ENCODE results near the gene CIB4. TPM values are rescaled to one million over a fixed set of nuclear protein-coding genes. Genes with fewer than 3 reads are reported as not detected.

The CIB4 gene
- total RNA-seq, 4 donors from 2014 or later: not detected

- WGBS: 92% methylated on average over 3 of the region's 3 CpGs
- Histone ChIP-seq H3K4me3 (no peak overlapping the region), H3K4me1 (peaks cover 0 to 36% (median 33%) of the 10 kb centered on the region in 4 donors), H3K9me3 (no peaks in the 10 kb centered on the region), H3K27ac (replicated peaks in 1 of 4) (no peak overlapping the region), H3K27me3 (peaks cover 0 to 2% (median 0%) of the 10 kb centered on the region in 4 donors), H3K36me3 (no peaks in the 10 kb centered on the region)
- intact Hi-C loops (cut with DNase I): no loop called here
- DNase-seq (ENCODE audit: extremely low spot score): no peak
- TF ChIP-seq POLR2AphosphoS5 (IDR thresholded peaks at IDR 0.05): no peak
- no peak for TF ChIP-seq POLR2A (IDR thresholded peaks at IDR 0.05; ENCODE audit: low read depth)
- no peak for TF ChIP-seq CTCF (IDR thresholded peaks at IDR 0.05)
- TF ChIP-seq EP300 (IDR thresholded peaks at IDR 0.05): no peak
Measured at GRCh38 chr2:26635401-26635800, 5.8 kb downstream of the CIB4 start.

DNA sequence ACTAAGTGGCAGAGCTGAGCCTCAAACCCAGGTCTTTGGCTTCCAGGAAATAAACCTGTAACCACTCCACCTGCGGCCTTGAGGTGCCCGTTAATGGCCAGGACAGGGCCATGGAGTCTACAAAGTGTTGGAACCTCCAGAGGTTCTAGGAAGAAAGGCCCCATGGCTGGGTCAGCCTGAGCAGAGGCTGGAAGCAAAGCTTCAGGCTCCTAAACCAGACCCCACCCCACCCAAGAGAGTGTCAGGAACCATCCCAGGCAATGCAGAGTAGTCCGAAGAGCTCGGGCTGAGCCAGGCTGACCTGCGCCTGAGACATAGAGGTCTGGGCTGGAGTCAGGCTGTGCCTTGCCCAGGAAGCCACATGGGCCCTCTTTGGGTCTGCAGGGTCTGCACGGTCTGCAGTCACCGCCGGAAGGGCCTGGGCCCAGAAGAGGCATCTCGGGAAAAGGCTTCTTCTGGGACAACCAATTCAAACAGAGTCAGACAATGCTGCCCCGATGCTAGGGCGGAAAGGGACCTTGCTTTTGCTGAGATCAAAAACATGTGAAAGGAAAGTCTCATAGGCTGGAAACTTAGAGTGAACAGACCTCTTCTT, 6.4 kb downstream of the CIB4 start:
- TF ChIP-seq CTCF (IDR thresholded peaks at IDR 0.05) (no peak), POLR2A (IDR thresholded peaks at IDR 0.05; ENCODE audit: low read depth) (no peak), EP300 (IDR thresholded peaks at IDR 0.05) (no peak), POLR2AphosphoS5 (IDR thresholded peaks at IDR 0.05) (no peak)
- Histone ChIP-seq H3K27ac (replicated peaks in 1 of 4) (no peak overlapping the region), H3K36me3 (no peaks in the 10 kb centered on the region), H3K9me3 (no peaks in the 10 kb centered on the region), H3K4me3 (no peak overlapping the region), H3K4me1 (peaks cover 0 to 31% (median 28%) of the 10 kb centered on the region in 4 donors), H3K27me3 (no peaks in the 10 kb centered on the region)
- intact Hi-C loops (cut with DNase I): no loop called here
- no peak for DNase-seq (ENCODE audit: extremely low spot score)
- 90% methylated on average over 9 of the region's 11 CpGs for WGBS

GRCh38 chr2:26633993-26634595, 7.1 kb downstream of the CIB4 start:
- TF ChIP-seq EP300 (IDR thresholded peaks at IDR 0.05): no peak
- TF ChIP-seq POLR2A (IDR thresholded peaks at IDR 0.05; ENCODE audit: low read depth): no peak
- intact Hi-C loops (cut with DNase I): no loop called here
- peaks cover 0 to 31% (median 28%) of the 10 kb centered on the region in 4 donors for H3K4me1 ChIP-seq
- H3K4me3 ChIP-seq: no peak overlapping the region
- H3K36me3 ChIP-seq: no peaks in the 10 kb centered on the region
- no peaks in the 10 kb centered on the region for H3K27me3 ChIP-seq
- H3K9me3 ChIP-seq: no peaks in the 10 kb centered on the region
- 88% methylated on average over 7 of the region's 7 CpGs for WGBS
- DNase-seq (ENCODE audit: extremely low spot score): no peak
- H3K27ac ChIP-seq (replicated peaks in 1 of 4): no peak overlapping the region

- WGBS: 53% methylated on average over 12 of the region's 13 CpGs
- H3K9me3 ChIP-seq: no peaks in the 10 kb centered on the region
- H3K27ac ChIP-seq (replicated peaks in 1 of 4): no peak overlapping the region
- no peaks in the 10 kb centered on the region for H3K27me3 ChIP-seq
- DNase-seq (ENCODE audit: extremely low spot score): no peak
- H3K4me3 ChIP-seq: no peak overlapping the region
- intact Hi-C loops (cut with DNase I): no loop called here
- H3K4me1 ChIP-seq: peaks cover 0 to 31% (median 28%) of the 10 kb centered on the region in 4 donors
- H3K36me3 ChIP-seq: no peaks in the 10 kb centered on the region
- TF ChIP-seq POLR2AphosphoS5 (IDR thresholded peaks at IDR 0.05) (no peak), CTCF (IDR thresholded peaks at IDR 0.05) (no peak), EP300 (IDR thresholded peaks at IDR 0.05) (no peak), POLR2A (IDR thresholded peaks at IDR 0.05; ENCODE audit: low read depth) (no peak)
Measured at GRCh38 chr2:26633351-26633945, 7.7 kb downstream of the CIB4 start.

DNA sequence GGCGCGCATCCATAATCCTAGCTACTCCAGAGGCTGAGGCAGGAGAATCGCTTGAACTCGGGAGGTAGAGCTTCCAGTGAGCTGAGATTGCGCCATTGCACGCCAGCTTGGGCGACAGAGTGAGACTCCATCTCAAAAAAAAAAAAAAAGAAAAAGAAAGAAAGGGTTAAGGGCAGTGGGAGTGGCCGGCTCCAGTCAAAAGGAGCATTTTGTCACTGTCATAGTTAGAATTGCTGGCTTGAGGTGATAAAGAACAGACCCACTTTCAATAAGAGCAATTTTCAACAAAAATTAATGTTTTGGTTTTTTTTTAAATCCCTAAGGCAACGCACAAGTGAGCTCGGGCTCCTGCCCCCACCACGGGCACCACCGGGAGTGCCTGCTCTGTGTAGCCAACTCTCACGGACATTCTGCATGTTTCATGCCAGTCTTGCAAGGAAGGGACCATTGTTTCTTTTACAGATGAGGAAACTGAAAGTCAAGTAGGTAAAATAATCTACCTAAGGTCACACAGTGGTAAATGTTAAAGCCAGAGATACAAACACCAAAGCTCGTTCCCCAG, 8.5 kb downstream of the CIB4 start:
- WGBS: 66% methylated on average over 14 of the region's 14 CpGs
- no peaks in the 10 kb centered on the region for H3K36me3 ChIP-seq
- H3K27ac ChIP-seq (replicated peaks in 1 of 4): no peak overlapping the region
- TF ChIP-seq EP300 (IDR thresholded peaks at IDR 0.05) (no peak), POLR2A (IDR thresholded peaks at IDR 0.05; ENCODE audit: low read depth) (no peak), POLR2AphosphoS5 (IDR thresholded peaks at IDR 0.05) (no peak), CTCF (IDR thresholded peaks at IDR 0.05) (no peak)
- peaks cover 0 to 31% (median 28%) of the 10 kb centered on the region in 4 donors for H3K4me1 ChIP-seq
- H3K27me3 ChIP-seq: no peaks in the 10 kb centered on the region
- no peak for DNase-seq (ENCODE audit: extremely low spot score)
- no peak overlapping the region for H3K4me3 ChIP-seq
- intact Hi-C loops (cut with DNase I): no loop called here
- no peaks in the 10 kb centered on the region for H3K9me3 ChIP-seq
